Activated T-cell treated with anti-CD3 and anti-CD28 coated beads for 24 hours (primary cell): Measurements from ENCODE around the gene IFNA21.
"Not testable (repeated sequence)": the region's sequence is repeated elsewhere in the genome, so short reads cannot be mapped to it uniquely, and the experiment has no call there.

Source experiments
- DNase-seq: peaks from one replicate; pipeline ENCODE4 v3.0.0-alpha.2; 2020; ENCODE audit warnings: low read depth

The IFNA21 gene

DNA sequence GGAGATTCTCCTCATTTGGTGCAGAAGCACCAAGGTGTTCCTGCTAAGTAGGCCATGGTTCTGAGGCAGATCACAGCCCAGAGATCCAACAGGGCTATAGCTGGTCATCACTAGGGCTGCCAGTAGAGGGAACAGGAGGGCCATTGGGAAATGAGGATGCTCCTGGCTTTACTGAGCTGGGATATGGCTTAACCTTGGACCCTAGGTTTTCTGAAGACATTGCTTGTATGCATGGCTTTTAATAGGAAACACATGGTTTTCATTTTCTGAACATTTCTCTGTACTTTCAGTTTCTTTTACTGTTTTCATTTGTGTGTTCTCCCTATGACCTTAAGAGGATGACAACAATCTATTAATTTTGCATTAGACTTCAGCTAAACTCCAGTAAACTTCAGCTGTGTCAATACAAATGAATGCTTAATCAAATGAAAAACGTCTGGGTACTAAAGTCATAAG is 25.0 kb downstream of the IFNA21 start, which contains the start of gene IFNW1:
TSS of gene IFNW1 (minus strand) at position 406 of the 456 bp plus-strand sequence. CDS start at position 144, 262 bp downstream.
- DNase-seq = no peak

DNA sequence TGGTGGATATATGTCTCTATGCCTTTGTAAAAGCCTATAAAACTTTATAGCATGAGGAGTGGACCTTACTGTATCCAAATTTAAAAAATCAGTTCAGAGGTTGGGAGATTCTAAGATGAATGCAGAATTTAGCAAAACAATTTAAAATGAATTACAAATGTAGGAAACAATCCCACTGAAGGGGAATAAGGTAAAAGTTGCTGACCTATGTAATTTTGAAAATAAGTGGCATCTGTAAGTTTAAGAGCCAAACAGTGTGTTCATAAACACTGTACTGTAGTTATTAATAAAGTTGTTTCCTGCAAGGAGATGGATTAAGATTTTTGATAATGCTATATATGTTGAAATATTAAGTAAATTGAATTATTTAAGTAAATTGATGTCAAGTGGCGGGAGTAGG is 29.4 kb downstream of the IFNA21 start:
- DNase-seq = no peak

DNA sequence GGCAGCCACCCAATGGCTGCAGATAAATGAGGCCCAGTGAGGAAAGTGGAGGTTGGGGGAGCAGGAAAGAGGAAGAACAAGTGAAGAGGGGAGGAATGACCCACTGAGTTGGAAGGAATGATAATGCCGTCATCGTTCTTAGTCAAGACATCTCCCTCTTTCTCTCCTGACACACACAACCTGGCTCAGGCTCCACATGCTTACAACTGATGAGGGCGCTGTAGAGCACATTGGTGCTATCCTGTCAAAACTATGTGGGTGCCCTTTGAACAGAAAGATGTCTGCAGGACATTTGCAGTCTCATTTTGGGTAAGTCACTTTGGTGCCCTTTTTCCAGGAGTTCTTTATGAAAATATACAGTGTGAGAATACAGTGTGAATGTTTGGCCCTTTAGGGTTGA is 30.7 kb downstream of the IFNA21 start:
- no peak for DNase-seq

DNA sequence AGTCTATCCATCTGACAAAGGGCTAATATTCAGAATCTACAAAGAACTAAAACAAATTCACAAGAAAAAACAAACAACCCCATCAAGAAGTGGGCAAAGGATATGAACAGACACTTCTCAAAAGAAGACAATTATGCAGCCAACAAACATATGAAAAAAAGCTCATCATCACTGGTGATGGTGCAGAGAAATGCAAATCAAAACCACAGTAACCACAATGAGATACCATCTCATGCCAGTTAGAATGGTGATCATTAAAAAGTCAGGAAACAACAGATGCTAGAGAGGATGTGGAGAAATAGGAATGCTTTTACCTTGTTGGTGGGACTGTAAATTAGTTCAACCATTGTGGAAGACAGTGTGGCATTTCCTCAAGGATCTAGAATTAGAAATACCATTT is 38.3 kb downstream of the IFNA21 start:
- DNase-seq = not testable (repeated sequence)

- no peak for DNase-seq
Measured at GRCh38 chr9:21121595-21122251, 44.7 kb downstream of the IFNA21 start.

GRCh38 chr9:21121079-21121478 is 45.4 kb downstream of the IFNA21 start:
- no peak for DNase-seq

DNA sequence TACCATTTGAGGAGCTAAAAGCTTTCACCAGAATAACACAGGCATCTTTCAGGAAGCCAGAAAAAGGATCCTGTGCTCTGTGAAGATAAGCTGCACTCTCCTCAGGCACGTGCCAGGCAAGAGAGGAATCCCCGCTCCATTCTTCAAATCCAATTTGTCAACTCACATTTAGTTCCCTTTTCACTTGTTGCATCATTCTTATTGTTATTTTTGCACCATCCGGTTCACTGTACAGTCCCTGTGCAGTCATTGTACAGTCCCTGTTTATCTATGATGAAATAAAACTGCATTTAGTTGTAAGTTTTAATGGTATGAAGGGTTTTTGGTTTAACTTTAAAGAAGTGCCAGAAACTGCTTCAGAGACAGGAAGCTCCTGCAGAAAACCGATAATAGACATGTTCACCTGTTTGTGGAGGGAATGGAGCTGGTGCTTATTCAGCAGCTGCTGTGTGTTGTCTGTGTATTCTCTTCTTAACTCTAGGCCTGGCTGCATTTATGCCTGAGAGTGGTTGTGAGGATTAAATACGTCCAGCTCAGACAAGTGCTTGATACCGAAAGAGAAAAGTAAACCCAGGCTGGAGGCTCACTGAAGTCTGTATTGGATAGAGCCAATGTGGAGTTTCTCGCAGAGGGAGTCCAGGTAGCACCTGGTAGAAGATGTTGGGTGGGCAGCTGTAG is 47.2 kb downstream of the IFNA21 start:
- no peak for DNase-seq
